ENCODE measurements around the gene TMEM54.
"Not testable (repeated sequence)": the region's sequence is repeated elsewhere in the genome, so short reads cannot be mapped to it uniquely, and the experiment has no call there.

TMEM54 gene

DNA sequence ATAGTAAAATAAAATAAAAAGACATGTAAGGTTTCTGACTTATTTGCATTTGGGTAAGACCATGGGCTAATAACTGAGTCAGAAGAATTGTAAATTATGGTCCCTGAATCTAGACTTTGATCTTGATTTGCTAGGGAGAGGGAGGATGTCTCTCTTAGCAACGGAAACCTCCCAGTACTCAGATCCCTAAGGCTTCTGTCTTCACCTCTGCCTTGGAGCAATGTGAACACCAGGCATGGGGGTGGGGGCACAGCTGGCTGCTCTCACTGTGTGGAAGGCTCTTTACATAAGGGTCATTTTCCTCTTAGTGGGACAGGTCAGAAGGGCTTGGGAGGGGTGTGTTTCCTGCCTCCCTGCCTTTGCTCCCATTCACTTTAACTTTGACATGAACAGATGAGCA lies 17.0 kb upstream of the TMEM54 start:
- DNase-seq = no peak

DNA sequence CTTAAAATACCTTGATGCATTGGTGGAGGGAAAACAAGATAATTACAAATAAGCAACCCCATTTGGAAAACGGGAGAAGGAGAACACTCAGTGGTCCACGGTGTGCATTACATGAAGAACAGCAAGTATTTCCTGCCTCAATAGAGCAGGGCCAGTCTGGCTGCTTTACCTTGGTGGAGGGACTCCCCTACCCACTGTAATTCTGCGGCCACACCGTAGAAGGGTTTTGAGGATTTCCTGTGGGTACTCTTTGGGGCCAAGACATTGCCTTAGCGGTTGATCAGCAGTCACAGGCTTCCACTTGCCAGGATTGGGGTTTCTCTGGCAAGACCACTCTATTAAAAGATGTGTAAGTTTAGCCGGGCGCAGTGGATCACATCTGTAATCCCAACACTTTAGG lies 16.3 kb upstream of the TMEM54 start:
- no peak for DNase-seq

DNA sequence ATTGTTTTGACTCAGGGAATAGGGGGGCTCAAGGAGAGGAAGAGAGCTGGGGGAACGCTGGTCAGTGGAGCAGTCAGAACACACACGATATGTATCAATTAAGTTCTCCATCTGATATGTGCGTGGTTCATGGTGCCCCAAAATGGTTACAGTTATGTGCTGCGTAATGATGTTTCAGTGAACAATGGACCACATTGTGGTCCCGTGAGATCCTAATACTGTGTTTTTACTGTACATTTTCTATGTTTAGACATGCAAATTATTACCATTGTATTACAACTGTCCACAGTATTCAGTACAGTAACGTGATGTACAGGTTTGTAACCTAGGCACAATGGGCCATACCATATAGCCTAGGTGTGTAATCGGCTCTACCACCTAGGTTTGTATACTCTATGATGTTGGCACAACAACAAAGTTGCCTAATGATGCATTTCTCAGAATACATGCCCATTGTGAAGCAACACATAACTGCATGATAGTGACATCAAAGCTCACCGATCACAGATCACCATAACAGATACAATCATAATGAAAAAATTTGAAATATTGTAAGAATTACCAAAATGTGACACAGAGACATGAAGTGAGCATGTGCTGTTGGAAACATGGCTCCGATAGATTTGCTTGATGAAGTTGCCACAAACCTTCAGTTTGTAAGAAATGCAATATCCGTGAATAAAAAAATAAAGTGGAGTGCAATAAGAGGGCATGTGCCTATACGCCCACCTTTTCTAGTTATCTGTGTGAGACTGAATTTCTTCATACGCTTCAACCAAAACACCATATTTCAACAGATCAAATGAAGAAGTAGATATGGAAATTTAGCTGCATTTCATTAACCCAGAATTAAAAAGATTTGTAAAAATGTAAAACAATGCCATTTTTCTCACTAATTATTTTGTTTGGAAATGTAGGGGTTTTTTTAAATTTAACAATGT lies 14.8 kb upstream of the TMEM54 start:
- no peak for DNase-seq

DNA sequence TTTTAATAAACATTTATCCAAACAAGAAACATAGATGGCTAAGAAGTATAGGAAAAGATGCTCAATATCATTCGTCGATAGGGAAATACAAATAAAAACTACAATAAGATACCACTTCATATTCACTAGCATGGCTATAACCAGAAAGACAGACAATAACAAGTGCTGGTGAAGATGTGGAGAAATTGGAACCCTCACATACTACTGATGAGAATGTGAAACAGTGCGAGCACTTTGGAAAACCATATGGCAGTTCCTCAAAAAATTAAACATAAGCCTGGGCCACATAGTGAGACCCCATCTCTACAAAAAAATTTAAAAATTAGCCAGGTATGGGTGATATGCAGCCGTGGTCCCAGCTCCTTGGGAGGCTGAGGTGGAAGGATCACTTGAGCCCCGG lies 9.1 kb upstream of the TMEM54 start:
- DNase-seq = no peak

- no peak for DNase-seq
Observed at GRCh38 chr1:32907435-32907834, 6.2 kb upstream of the TMEM54 start.

DNA sequence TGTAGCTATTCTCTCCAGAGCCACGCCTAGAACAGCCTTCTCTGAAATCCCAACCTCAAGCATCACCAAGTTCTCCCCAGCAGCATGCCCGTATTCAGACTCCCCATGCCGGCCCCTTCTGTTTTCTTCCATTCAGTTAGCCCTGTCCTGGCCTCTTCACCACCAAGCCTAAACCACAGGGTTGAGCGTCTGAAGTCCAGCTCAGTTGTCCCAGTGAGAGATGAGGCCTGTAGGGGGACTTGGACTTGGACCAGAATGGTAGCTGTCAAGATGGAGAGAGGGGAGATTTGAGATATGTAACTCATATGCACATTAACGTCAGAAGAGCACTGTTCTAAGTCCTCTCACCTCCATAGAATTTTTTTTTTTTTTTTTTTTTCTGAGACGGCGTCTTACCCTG lies 5.5 kb upstream of the TMEM54 start:
- no peak for DNase-seq

- DNase-seq = not testable (repeated sequence)
Observed at GRCh38 chr1:32905588-32905987, 4.4 kb upstream of the TMEM54 start.

GRCh38 chr1:32904797-32905196 lies 3.6 kb upstream of the TMEM54 start:
- DNase-seq = no peak

- DNase-seq = no peak
Observed at GRCh38 chr1:32903991-32904785, 3.0 kb upstream of the TMEM54 start.

DNA sequence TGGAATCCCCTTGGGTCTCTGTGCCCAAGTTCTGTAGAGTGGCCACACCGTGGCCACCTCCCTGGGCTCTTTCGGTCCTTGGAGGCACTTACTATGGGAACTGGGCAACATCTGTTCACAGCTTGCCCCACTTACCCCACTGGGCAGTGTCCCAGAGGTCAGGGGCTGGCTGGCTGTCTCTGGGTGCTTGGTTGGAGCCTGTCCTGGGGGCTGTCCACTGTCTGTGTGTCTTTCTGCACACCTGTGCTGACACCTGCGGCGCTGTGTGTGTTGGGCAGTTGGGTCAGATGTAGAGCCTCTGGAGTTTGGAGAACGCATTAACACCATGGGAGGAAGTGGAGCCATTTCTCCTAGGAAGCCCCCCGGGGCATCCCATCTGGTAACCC lies 1.3 kb upstream of the TMEM54 start:
- no peak for DNase-seq

DNA sequence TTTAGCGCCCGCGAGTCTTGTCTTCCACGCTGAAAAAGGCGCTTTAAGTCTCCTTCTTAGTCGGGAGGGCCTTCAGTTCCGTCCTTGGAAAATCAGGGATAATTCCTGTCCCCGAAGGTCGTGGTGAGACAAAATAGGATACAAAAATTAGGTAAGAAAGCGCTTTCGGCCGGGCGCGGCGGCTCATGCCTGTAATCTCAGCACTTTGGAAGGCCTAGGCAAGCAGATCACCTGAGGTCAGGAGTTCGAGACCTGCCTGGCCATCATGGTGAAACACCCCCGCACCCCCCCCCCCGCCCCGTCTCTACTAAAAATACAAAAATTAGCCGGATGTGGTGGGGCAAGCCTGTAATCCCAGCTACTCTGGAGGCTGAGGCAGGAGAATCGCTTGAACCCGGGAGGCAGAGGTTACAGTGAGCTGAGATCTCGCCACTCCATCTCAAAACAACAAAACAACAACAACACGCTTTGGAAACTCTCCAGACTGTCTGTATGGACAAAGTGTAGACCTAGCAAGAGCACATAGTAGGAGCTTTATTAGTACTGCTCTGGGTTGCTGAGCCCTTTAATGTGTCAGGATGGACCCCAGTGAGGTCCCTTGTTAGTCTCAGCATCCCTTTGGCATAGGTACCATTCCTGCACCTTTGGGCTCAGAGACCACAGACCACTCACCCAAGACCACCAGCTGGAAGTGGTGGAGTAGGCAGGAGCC lies 790 bp upstream of the TMEM54 start:
- DNase-seq = no peak

GRCh38 chr1:32900371-32900955 lies 726 bp downstream of the TMEM54 start:
- no peak for DNase-seq

- DNase-seq = no peak
Observed at GRCh38 chr1:32899586-32900296, 1.4 kb downstream of the TMEM54 start.

GRCh38 chr1:32898958-32899357 lies 2.2 kb downstream of the TMEM54 start:
- no peak for DNase-seq

DNA sequence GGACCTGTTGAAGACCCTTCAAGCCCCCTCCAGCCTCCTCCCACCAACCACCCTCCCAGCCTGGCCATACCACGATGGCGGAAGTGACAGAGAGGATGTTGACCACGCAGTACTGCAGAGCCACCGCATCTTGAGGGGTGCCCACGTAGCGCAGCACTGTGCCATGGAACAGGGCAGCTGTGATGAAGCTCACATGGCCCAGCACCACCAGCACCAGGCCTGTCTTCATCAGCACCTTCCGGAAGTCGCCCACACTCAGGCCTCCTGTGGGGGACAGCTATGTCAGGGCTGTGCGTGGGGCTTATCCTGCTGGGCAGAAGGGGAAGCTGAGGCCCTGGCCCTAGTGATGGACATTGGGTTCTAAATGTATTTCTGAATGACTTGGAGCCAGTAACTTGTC lies 3.1 kb downstream of the TMEM54 start:
- DNase-seq = no peak

- no peak for DNase-seq
Observed at GRCh38 chr1:32897082-32898049, 3.8 kb downstream of the TMEM54 start.

DNA sequence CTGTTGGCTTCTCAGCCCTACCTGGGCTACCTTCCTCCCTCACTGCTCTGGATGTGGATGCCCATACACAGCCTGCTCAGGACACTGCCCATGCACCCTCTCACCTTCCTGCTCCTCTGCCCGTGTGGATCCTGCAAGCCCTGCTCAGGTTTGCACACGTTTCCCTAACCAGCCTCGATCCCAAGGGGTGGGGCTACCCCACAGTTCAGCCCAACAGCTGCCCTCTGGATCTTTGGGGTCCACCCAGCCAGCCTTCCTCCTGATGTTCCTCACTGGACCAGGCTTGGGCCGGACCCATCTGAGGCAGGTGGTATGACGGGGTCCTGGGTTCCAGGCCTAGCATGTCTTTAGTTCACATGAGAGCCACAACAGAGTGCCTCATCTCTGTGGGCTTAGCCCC lies 4.7 kb downstream of the TMEM54 start:
- DNase-seq = no peak

GRCh38 chr1:32895325-32896215 lies 5.6 kb downstream of the TMEM54 start:
- DNase-seq = no peak

- no peak for DNase-seq
Observed at GRCh38 chr1:32894681-32895080, 6.5 kb downstream of the TMEM54 start.

- no peak for DNase-seq
Observed at GRCh38 chr1:32894019-32894600, 7.1 kb downstream of the TMEM54 start.

Data from suppressor macrophage treated with lipopolysaccharide for 1 hour (primary cell).